Measurements from ENCODE around the gene ME1.
"Not testable (repeated sequence)": the region's sequence is repeated elsewhere in the genome, so short reads cannot be mapped to it uniquely, and the experiment has no call there.

The ME1 gene

GRCh38 chr6:83352424-83353061 is 78.3 kb downstream of the ME1 start:
- DNase-seq: no peak

DNA sequence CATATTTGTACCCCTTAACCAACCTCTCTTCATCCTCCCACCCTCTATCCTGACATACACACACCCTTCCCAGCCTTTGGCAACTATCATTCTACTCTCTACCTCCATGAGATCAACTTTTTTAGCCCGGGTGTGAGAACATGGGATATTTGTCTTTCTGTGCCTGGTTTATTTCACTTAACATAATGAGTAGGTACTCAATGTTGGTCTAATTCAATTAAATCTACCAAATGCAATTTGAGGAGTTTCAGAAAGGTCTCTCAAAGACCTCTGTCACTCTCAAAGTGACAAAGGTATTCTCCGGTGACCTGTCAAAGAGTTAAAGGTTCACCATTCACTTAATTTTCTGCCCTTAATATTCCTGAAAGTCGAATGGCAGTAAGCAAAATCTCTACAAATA is 87.7 kb downstream of the ME1 start:
- DNase-seq: no peak

- DNase-seq: no peak
Measured at GRCh38 chr6:83341765-83342164, 89.1 kb downstream of the ME1 start.

DNA sequence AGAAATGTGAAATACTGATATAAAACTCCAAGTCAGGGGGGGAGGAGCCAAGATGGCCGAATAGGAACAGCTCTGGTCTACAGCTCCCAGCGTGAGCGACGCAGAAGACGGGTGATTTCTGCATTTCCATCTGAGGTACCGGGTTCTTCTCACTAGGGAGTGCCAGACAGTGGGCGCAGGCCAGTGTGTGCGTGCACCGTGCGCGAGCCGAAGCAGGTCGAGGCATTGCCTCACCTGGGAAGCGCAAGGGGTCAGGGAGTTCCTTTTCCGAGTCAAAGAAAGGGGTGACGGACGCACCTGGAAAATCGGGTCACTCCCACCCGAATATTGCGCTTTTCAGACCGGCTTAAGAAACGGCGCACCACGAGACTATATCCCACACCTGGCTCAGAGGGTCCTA is 96.9 kb downstream of the ME1 start:
- not testable (repeated sequence) for DNase-seq

- DNase-seq: no peak
Measured at GRCh38 chr6:83333500-83333899, 97.4 kb downstream of the ME1 start.

GRCh38 chr6:83314693-83315092 is 116.2 kb downstream of the ME1 start:
- DNase-seq: no peak

DNA sequence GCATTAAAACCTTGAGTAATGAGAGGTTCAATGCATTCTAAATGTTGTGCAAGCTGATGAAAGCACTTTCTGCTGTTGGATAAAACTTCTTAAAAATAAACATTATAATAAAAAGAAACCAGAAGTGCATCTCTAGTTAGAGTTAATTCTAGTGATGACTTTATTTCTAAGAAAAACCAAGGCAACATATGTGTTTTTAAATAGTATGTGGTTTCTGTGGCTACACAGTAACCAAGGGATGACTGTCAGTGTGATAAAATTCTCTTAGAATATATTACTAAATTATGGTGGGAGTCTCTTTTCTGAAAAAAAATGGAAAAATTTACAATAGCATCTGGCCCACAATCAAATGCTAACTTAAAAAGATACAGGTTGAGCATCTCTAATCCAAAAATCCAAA is 117.0 kb downstream of the ME1 start:
- no peak for DNase-seq

DNA sequence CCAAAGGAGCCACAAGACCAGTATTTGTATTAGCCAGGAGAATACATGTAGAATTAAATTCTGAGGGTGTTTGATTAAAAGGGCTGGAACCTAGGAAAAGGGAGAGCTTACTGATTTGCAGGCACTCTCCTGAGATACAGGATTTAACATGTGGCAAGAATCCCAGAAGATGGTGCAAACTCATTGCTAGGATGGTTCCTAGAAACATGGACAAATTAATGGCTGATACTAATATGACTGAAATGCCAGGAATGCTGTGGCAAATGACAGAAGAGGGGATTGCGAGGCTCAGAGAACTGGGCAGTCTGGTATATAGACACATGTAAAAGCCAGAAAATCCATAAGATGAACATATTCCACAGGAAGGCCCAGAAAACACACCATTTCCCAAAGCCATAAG is 119.6 kb downstream of the ME1 start:
- DNase-seq: no peak

DNA sequence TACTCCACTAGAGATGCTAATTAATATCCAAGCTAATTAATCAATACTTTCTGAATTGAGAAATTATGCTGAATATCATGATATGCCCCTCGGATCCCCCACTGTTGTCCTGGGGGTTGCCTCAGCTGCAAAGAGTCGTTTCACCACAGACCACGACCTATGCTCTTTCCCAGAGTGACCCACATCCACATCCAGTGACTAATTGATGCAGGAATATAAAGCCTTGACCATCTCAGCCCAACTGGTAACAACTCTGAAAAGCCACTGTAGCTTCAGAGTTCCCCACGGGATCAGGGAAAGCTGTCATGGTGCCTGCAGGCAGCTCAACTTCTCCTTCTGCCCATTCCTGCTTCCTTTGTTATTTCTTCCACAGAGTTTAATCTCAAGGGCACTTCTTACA is 120.8 kb downstream of the ME1 start:
- no peak for DNase-seq

- no peak for DNase-seq
Measured at GRCh38 chr6:83309344-83309743, 121.5 kb downstream of the ME1 start.

DNA sequence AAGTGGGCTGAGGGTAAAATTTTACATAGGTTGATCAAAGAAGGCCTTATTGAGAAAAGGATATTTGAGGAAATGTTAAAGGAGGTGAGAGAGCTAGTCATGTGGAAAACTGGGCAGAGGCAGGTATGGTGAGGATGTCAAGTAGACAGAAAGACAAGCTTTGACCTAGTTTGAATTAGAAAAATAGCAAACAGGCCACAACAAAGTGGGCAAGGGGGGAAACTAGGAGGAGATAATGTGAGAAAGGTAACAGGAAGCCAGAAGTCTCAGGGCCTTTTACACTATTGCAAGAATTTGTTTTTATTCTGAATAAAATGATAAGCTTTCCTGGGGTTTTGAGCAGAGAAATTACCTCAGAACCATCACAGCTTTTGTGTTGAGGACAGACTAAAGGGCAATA is 122.0 kb downstream of the ME1 start:
- DNase-seq: no peak

GRCh38 chr6:83307849-83308248 is 123.0 kb downstream of the ME1 start:
- DNase-seq: no peak

DNA sequence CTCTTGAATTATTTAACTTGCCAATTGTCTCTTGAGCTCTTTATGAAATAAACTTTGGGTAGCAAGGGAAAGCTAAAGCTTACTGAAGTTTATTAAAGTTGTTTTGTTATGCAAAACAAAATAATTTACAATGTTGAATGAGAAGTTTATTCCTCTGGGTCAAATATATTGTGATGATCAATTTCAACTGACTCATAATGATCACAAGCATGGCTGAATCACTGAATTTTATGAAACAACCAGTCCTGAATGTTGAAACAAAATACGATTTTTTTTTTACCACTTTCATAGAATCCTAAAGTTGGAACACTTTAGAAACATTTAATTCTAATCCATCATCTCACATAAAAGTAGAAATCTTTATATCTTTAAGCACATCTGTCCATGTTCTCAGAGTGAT is 127.4 kb downstream of the ME1 start:
- DNase-seq: no peak

DNA sequence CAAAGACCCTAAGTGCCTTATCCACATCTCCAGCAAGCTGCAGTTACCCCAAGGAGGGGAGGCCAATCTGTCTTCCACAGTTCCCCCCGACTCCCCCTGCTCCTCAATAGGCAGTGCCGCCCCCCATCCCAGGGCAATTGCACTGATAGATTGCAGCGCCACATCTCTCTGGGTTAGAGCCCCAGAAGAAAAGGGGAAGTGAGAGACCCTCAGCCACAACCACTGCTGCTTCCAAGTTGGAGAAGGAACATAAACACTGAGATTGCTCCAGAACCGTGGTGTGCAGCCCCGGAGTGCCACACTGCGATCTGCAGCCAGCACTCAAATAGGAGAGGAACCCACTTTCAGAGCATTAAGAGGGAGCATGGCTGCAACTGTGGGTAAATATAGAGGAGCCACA is 136.2 kb downstream of the ME1 start:
- DNase-seq: no peak

DNA sequence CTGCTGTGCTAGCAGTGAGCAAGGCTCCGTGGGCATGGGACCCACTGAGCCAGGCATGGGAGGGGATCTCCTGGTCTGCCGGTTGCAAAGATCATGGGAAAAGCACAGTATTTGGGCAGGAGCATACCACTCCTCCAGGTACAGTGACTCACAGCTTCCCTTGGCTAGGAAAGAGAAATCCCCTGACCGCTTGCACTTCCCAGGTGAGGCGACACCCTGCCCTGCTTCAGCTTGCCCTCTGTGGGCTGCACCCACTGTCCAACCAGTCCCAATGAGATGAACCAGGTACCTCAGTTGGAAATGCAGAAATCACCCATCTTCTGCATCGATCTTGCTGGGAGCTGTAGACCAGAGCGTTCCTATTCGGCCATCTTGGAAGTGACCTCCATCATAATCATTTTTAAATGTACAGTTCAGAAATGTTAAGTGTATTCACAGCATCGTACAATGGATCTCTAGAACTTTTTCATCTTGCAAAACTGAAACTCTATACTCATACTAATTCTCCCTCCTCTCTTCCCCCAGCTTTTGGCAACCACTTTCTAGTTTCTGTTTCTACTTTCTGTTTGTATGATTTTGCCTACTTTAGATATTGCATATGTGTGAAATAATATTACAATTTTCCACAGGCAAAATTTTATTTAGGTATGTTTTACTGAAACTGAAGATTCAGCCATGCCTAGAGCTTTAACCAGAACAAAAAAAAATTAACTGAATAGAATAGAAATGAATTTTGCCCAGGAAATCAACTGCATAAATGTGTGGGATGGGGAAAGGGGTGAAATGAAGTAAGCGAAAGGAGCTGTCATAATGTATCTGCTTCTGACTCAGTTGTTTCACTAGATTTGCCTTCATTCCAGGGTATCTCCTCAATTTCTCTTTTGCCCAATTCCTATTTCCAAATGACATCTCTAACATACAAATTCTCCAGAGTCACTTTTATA is 137.7 kb downstream of the ME1 start:
- no peak for DNase-seq

GRCh38 chr6:83287298-83287697 is 143.6 kb downstream of the ME1 start:
- DNase-seq: not testable (repeated sequence)

GRCh38 chr6:83285917-83286316 is 144.9 kb downstream of the ME1 start:
- no peak for DNase-seq

DNA sequence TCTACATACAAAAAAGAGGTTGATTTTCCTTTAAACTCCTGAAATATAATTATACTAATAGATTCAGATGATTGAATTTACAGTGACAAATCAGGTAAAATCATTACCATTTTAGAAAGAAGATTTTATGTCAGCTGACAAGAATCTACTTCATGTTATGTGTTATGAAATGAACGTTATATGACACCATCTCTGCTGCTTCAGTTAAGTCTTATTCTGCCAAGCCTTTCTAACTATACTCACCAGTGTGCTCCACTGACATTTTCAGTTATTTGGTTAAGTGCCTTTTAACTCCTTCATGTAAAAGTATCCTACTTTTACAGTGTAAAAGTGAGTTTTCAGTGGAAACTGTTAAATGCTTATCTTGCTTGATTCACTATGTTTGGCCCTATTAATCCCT is 157.3 kb downstream of the ME1 start:
- DNase-seq: no peak

- DNase-seq: no peak
Measured at GRCh38 chr6:83270971-83271719, 159.7 kb downstream of the ME1 start.

GRCh38 chr6:83265384-83265783 is 165.5 kb downstream of the ME1 start:
- no peak for DNase-seq

DNA sequence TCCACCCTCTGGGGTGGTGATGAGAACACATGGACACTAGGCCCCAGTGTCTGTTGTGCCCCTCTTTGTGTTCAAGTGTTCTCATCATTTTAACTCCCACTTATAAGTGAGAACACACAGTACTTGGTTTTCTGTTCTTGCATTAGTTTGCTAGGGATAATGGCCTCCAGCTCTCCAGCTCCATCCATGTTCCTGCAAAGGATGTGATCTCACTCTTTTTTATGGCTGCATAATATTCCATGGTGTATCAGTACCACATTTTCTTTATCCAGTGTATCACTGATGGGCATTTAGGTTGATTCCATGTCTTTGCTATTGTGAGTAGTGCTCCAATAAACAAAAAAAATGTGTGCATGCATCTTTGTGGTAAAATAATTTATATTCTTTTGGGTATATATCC is 170.3 kb downstream of the ME1 start:
- no peak for DNase-seq

DNA sequence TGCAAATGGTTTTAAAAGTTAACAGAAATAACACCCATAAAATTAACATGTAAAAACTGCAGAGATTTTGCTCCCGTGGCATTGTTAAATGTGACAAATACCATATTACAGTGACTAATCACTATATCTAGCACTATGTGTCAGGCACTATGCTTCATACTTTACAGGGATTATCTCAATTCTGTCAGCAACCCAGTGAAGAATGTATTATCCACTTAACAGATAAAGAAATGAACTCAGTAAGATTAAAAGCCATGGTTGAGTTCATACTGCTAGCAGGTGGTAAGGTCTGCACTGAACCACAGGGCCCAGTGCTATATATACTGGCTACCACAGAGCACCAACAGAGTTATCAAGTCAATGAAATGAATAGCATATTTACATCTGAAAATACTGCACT is 172.3 kb downstream of the ME1 start:
- no peak for DNase-seq

- DNase-seq: no peak
Measured at GRCh38 chr6:83257791-83258190, 173.1 kb downstream of the ME1 start.

GRCh38 chr6:83256719-83257118 is 174.1 kb downstream of the ME1 start:
- not testable (repeated sequence) for DNase-seq

All from CD4-positive, alpha-beta T cell treated with Interferon gamma for 1 hour (primary cell).